ENCODE results near the gene UGT1A8. TPM values are rescaled to one million over a fixed set of nuclear protein-coding genes. Genes with fewer than 3 reads are reported as not detected.

UGT1A8 gene
- total and polyA plus RNA-seq, 12 donors = 0.05 TPM; not detected in 11

- no peaks in the 10 kb centered on the region for H3K36me3 ChIP-seq (replicated peaks in 1 of 2)
- no peaks in the 10 kb centered on the region for H3K9me3 ChIP-seq (replicated peaks in 1 of 3)
- peaks cover 19% of the 10 kb centered on the region for H3K27me3 ChIP-seq
- no peak overlapping the region for H3K4me3 ChIP-seq
- WGBS, 4 donors = 73 to 78% (median 74%) methylated on average over 10 of the region's 10 CpGs
- TF ChIP-seq CTCF (IDR thresholded peaks at IDR 0.05) (no peak), POLR2A (IDR thresholded peaks at IDR 0.05) (no peak)
- no peak for DNase-seq
- no peaks in the 10 kb centered on the region for H3K4me1 ChIP-seq (replicated peaks in 1 of 2)
- no peak overlapping the region for H3K27ac ChIP-seq
- intact Hi-C loops (cut with DNase I) = no loop called here
Observed at GRCh38 chr2:233707940-233708644, 90.7 kb downstream of the UGT1A8 start.

GRCh38 chr2:233708942-233709341 lies 91.5 kb downstream of the UGT1A8 start:
- intact Hi-C loops (cut with DNase I) = no loop called here
- Histone ChIP-seq H3K9me3 (replicated peaks in 1 of 3) (no peaks in the 10 kb centered on the region), H3K4me3 (no peak overlapping the region), H3K36me3 (replicated peaks in 1 of 2) (no peaks in the 10 kb centered on the region), H3K4me1 (replicated peaks in 1 of 2) (no peaks in the 10 kb centered on the region), H3K27me3 (peaks cover 19% of the 10 kb centered on the region), H3K27ac (no peak overlapping the region)
- TF ChIP-seq POLR2A (IDR thresholded peaks at IDR 0.05) (no peak), CTCF (IDR thresholded peaks at IDR 0.05) (no peak)
- no peak for DNase-seq
- WGBS, 4 donors = 52 to 73% (median 72%) methylated on average over 5 of the region's 5 CpGs

- Histone ChIP-seq H3K4me1 (replicated peaks in 1 of 2) (no peaks in the 10 kb centered on the region), H3K9me3 (replicated peaks in 1 of 3) (no peaks in the 10 kb centered on the region), H3K4me3 (no peak overlapping the region), H3K36me3 (replicated peaks in 1 of 2) (no peaks in the 10 kb centered on the region), H3K27me3 (peaks cover 25% of the 10 kb centered on the region), H3K27ac (no peak overlapping the region)
- peak; percentile 83 to 91 (median 90) for DNase-seq
- intact Hi-C loops (cut with DNase I) = loop anchor here (10.0 kb wide), 2 partner anchors 147 to 267 kb away; partner anchors contain the start of gene USP40 (in 1 of the 2)
- peak; percentile 82 to 95 (median 84) for TF ChIP-seq CTCF (IDR thresholded peaks at IDR 0.05)
- no peak for TF ChIP-seq POLR2A (IDR thresholded peaks at IDR 0.05)
- WGBS, 4 donors = 24 to 36% (median 31%) methylated on average over 7 to 11 of the region's 11 CpGs
Observed at GRCh38 chr2:233711312-233712008, 94.0 kb downstream of the UGT1A8 start.

- TF ChIP-seq CTCF (IDR thresholded peaks at IDR 0.05) (no peak), POLR2A (IDR thresholded peaks at IDR 0.05) (no peak)
- Histone ChIP-seq H3K36me3 (replicated peaks in 1 of 2) (no peaks in the 10 kb centered on the region), H3K4me1 (replicated peaks in 1 of 2) (no peaks in the 10 kb centered on the region), H3K4me3 (no peak within 1 kb of the TSS), H3K27me3 (peaks cover 35% of the 10 kb centered on the region), H3K9me3 (replicated peaks in 1 of 3) (no peaks in the 10 kb centered on the region), H3K27ac (no peak within 1 kb of the TSS)
- DNase-seq = no peak
- intact Hi-C loops (cut with DNase I) = loop anchor here (10.0 kb wide), 2 partner anchors 148 to 268 kb away; partner anchors contain the start of gene USP40 (in 1 of the 2)
- 64 to 73% (median 68%) methylated on average over 14 of the region's 14 CpGs for WGBS, 4 donors
Observed at GRCh38 chr2:233712611-233713261, 95.3 kb downstream of the UGT1A8 start, which contains the start of gene UGT1A5. Gene UGT1A5 (plus strand): TSS chr2:233712907. CDS start chr2:233712992, 85 bp downstream.

Measured in adrenal gland (tissue), 12 donors.